Body of pancreas (tissue), 4 donors: Measurements from ENCODE around the gene CACNA2D3.

ENCODE experiments used
- POLR2A ChIP-seq, 3 donors: fragments of 450-650 bp; IDR thresholded peaks; one replicate each; pipeline ENCODE4 v1.6.1; 2016; ENCODE audit warnings: antibody characterized with exemption in 3 of 3, mild to moderate bottlenecking in 2 of 3
- TF ChIP-seq, protein P1 (sequence below), 7 experiments: fragments of 450-650 bp in 4 of 7; fragments of 200-600 bp in 3 of 7; sonication (generic) in 3 of 7; IDR thresholded peaks; one replicate each; pipeline ENCODE4 v1.5.1; 2016 to 2019; ENCODE audit warnings: antibody characterized with exemption in 7 of 7

GRCh38 chr3:54965746-54966145 is 843.4 kb downstream of the CACNA2D3 start:
- TF ChIP-seq, protein P1, sequence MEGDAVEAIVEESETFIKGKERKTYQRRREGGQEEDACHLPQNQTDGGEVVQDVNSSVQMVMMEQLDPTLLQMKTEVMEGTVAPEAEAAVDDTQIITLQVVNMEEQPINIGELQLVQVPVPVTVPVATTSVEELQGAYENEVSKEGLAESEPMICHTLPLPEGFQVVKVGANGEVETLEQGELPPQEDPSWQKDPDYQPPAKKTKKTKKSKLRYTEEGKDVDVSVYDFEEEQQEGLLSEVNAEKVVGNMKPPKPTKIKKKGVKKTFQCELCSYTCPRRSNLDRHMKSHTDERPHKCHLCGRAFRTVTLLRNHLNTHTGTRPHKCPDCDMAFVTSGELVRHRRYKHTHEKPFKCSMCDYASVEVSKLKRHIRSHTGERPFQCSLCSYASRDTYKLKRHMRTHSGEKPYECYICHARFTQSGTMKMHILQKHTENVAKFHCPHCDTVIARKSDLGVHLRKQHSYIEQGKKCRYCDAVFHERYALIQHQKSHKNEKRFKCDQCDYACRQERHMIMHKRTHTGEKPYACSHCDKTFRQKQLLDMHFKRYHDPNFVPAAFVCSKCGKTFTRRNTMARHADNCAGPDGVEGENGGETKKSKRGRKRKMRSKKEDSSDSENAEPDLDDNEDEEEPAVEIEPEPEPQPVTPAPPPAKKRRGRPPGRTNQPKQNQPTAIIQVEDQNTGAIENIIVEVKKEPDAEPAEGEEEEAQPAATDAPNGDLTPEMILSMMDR (IDR thresholded peaks at IDR 0.05): no peak
- no peak for TF ChIP-seq POLR2A (IDR thresholded peaks at IDR 0.05)
